Neutrophil (primary cell): ENCODE measurements around the gene SPINK9.

Source experiments
- H3K27ac ChIP-seq: fragments of 200-600 bp; sonication (generic); 2 replicates; pipeline ENCODE4 v1.5.1; 2016; ENCODE audit warnings: mild to moderate bottlenecking, moderate library complexity
- H3K27me3 ChIP-seq: fragments of 200-600 bp; sonication (generic); 2 replicates; pipeline ENCODE4 v1.6.0; 2016; ENCODE audit warnings: mild to moderate bottlenecking
- H3K36me3 ChIP-seq: fragments of 200-600 bp; sonication (generic); 2 replicates; pipeline ENCODE4 v1.5.1; 2017
- H3K4me1 ChIP-seq, 2 experiments: fragments of 200-600 bp in 1 of 2; sonication (generic) in 1 of 2; 1 replicate in 1 of 2; 2 replicates in 1 of 2; pipeline versions ENCODE4 v1.5.1 to v1.6.1; 2013 to 2016; ENCODE audit warnings: low read depth in 1 of 2, low read length in 1 of 2, mild to moderate bottlenecking in 1 of 2, moderate library complexity in 1 of 2; ENCODE audit not compliant: control insufficient read depth in 1 of 2, insufficient read depth in 1 of 2
- H3K4me3 ChIP-seq, 2 experiments: fragments of 200-600 bp in 1 of 2; sonication (generic) in 1 of 2; 1 replicate in 1 of 2; 2 replicates in 1 of 2; pipeline ENCODE4 v1.5.1; 2013 to 2016; ENCODE audit warnings: low read depth in 1 of 2, low read length in 1 of 2, mild to moderate bottlenecking in 1 of 2, moderate library complexity in 1 of 2
- H3K9me3 ChIP-seq: fragments of 200-600 bp; sonication (generic); 2 replicates; pipeline ENCODE4 v1.5.1; 2016
- CTCF ChIP-seq: fragments of 200-600 bp; sonication (generic); IDR thresholded peaks from 2 replicates; pipeline ENCODE4 v1.5.1; 2016; ENCODE audit warnings: antibody characterized with exemption

Gene SPINK9, protein sequence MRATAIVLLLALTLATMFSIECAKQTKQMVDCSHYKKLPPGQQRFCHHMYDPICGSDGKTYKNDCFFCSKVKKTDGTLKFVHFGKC

DNA sequence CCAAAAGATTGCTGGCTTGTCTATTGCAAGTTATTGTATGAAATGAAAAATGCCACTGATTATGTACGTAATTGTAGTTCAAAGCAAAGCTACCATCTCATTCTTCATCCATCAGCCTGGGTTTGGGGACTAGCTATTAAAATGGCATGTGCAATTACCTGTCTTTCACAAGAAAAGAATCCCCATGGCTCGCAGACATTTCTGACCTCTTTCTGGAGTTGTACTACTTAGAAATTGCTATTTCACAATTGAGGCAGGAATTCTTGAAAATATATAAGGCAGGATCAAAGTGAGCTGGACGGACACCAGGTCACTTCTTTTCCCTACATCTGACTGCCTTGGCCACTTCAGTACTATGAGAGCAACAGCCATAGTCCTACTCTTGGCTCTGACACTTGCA is at the start of gene SPINK9:
Gene SPINK9 (plus strand): TSS at position 301 of the 400 bp plus-strand sequence. CDS start 55 bp downstream, at position 356.
- Histone ChIP-seq H3K9me3 (no peaks in the 10 kb centered on the region), H3K27me3 (no peaks in the 10 kb centered on the region), H3K4me1 (no peaks in the 10 kb centered on the region), H3K4me3 (no peak within 1 kb of the TSS), H3K36me3 (no peaks in the 10 kb centered on the region), H3K27ac (no peak within 1 kb of the TSS)
- no peak for TF ChIP-seq CTCF

GRCh38 chr5:148290271-148291195 is 44.8 kb upstream of the SPINK9 start:
- H3K27me3 ChIP-seq = no peaks in the 10 kb centered on the region
- H3K4me1 ChIP-seq = no peaks in the 10 kb centered on the region
- no peaks in the 10 kb centered on the region for H3K9me3 ChIP-seq
- no peak for TF ChIP-seq CTCF
- no peaks in the 10 kb centered on the region for H3K36me3 ChIP-seq
- H3K27ac ChIP-seq = no peak overlapping the region
- H3K4me3 ChIP-seq = no peak overlapping the region

DNA sequence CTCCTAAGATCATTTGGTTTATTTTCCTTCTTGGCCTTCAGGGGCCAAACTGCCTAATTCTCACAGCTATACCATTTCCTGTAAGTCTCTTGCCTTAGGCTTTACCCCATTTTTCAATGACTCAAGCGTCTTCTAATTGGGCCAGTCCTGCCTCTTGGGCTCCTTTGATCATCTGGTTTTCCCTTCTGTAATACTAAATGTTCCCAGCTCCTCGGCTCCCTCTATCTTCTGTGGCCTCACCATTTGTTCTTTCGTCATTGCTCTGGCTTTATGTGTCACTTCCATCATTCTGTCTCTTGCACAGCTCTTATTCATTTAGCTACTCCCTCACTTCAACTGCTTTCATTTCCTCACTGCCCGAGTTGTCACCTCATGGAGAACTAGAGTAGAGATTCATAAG is 37.6 kb upstream of the SPINK9 start:
- no peaks in the 10 kb centered on the region for H3K36me3 ChIP-seq
- TF ChIP-seq CTCF = no peak
- H3K27me3 ChIP-seq = no peaks in the 10 kb centered on the region
- no peaks in the 10 kb centered on the region for H3K4me1 ChIP-seq
- no peak overlapping the region for H3K4me3 ChIP-seq
- no peak overlapping the region for H3K27ac ChIP-seq
- H3K9me3 ChIP-seq = no peaks in the 10 kb centered on the region

DNA sequence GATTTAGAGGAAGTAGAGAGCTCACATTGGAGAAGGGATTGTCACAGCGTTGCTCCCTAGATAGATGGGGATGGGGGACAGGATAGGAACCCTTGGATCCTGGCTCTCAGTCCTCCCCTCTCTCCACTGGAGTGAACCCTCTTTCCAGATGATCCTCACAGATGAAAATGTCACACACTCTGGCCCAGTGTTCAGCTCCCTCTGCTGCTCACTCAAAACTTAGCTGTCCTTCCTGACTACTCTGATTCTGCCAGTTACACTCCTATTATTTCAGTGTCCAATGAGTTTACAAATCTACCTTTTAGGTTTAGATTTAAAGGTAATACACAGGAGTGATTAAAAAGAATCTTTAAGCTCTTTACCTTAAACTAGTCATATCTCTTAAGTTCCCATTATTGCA is 28.9 kb upstream of the SPINK9 start:
- H3K4me3 ChIP-seq = no peak overlapping the region
- H3K9me3 ChIP-seq = no peaks in the 10 kb centered on the region
- no peak overlapping the region for H3K27ac ChIP-seq
- H3K4me1 ChIP-seq = no peaks in the 10 kb centered on the region
- no peaks in the 10 kb centered on the region for H3K36me3 ChIP-seq
- TF ChIP-seq CTCF = no peak
- H3K27me3 ChIP-seq = no peaks in the 10 kb centered on the region

DNA sequence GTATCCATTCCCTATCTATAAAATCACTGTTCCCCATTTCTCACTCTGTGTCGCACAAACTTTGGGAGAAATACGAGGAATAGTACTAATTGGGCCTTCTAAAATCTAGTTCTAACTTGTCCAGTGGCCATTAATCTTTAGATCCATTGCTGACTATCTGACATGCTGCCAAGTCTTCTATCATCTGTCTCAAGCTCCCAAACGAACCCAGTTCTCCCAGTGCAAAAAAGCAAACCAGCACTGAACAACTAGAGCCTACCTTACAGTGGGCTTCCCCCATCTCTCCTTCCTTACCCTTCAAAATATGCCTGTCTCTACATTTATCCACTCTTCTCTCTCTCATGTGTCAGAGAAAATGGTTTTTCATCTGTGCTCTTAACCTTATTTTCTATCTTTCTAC is 26.3 kb upstream of the SPINK9 start:
- H3K9me3 ChIP-seq = no peaks in the 10 kb centered on the region
- no peak for TF ChIP-seq CTCF

More for the DNA sequence above, 26.3 kb upstream of the SPINK9 start:
- Histone ChIP-seq H3K27me3 (no peaks in the 10 kb centered on the region), H3K36me3 (no peaks in the 10 kb centered on the region), H3K4me1 (no peaks in the 10 kb centered on the region), H3K27ac (no peak overlapping the region), H3K4me3 (no peak overlapping the region)
